GM19023 (cell line): ENCODE results near the gene RPS8.
A peak's percentile ranks its signal among the peaks of the same experiment; 100 is the strongest.
"Not testable (repeated sequence)": the region's sequence is repeated elsewhere in the genome, so short reads cannot be mapped to it uniquely, and the experiment has no call there.

Experiments
- ATAC-seq: cut with Tn5 transposase; IDR thresholded peaks from one replicate; pipeline ENCODE4 v1.9.1; 2021; ENCODE audit warnings: mild to moderate bottlenecking, moderate library complexity; ENCODE audit not compliant: unreplicated experiment

Gene RPS8

GRCh38 chr1:44802306-44803061 is 27.1 kb downstream of the RPS8 start:
- ATAC-seq, result no peak

- no peak for ATAC-seq
Observed at GRCh38 chr1:44803062-44803311, 27.6 kb downstream of the RPS8 start.

GRCh38 chr1:44803312-44804095 is 28.2 kb downstream of the RPS8 start:
- ATAC-seq, result no peak

GRCh38 chr1:44805311-44806024 is 30.1 kb downstream of the RPS8 start:
- no peak for ATAC-seq

- no peak for ATAC-seq
Observed at GRCh38 chr1:44806025-44806703, 30.8 kb downstream of the RPS8 start.

- no peak for ATAC-seq
Observed at GRCh38 chr1:44806704-44807363, 31.5 kb downstream of the RPS8 start, which contains the start of gene DYNLT4. TSS of gene DYNLT4 (minus strand) at chr1:44807351. CDS start at chr1:44806668, 683 bp downstream.

GRCh38 chr1:44807364-44808062 is 32.2 kb downstream of the RPS8 start:
- peak; percentile 27 for ATAC-seq

GRCh38 chr1:44808063-44808937 is 33.0 kb downstream of the RPS8 start, which contains the start of gene BTBD19:
TSS of gene BTBD19 (plus strand) at chr1:44808523. CDS start at chr1:44808821, 298 bp downstream.
- ATAC-seq, result peak; percentile 28

GRCh38 chr1:44808938-44809917 is 33.9 kb downstream of the RPS8 start:
- peak; percentile 51 for ATAC-seq

- no peak for ATAC-seq
Observed at GRCh38 chr1:44810101-44810761, 34.9 kb downstream of the RPS8 start.

- ATAC-seq, result not testable (repeated sequence)
Observed at GRCh38 chr1:44810762-44811105, 35.4 kb downstream of the RPS8 start.

GRCh38 chr1:44811234-44811633 is 35.9 kb downstream of the RPS8 start:
- ATAC-seq, result no peak

- ATAC-seq, result no peak
Observed at GRCh38 chr1:44812822-44813543, 37.6 kb downstream of the RPS8 start.

- ATAC-seq, result not testable (repeated sequence)
Observed at GRCh38 chr1:44815926-44816325, 40.6 kb downstream of the RPS8 start.

GRCh38 chr1:44817307-44817706 is 42.0 kb downstream of the RPS8 start:
- no peak for ATAC-seq

- ATAC-seq, result no peak
Observed at GRCh38 chr1:44817771-44818495, 42.6 kb downstream of the RPS8 start.
